ENCODE results near the gene NCBP1.

- TF ChIP-seq CTCF (conservative IDR thresholded peaks at IDR 0.05; ENCODE audit: low read depth, low read length) = no peak
- no peak for TF ChIP-seq EZH2 (IDR thresholded peaks at IDR 0.05; ENCODE audit: low read length, unreplicated experiment)
- TF ChIP-seq EZH2phosphoT487 (IDR thresholded peaks at IDR 0.05; ENCODE audit: borderline replicate concordance, low read length) = no peak
These were observed 32.9 kb upstream of the NCBP1 start for GRCh38 chr9:97600531-97601227.

All from PC-3 (cell line).